DMS79 (cell line): ENCODE data around the gene TPCN1.
"Not testable (repeated sequence)": the region's sequence is repeated elsewhere in the genome, so short reads cannot be mapped to it uniquely, and the experiment has no call there.

Experiments
- DNase-seq: peaks from one replicate; lab custom pipeline; 2025; lab: John Stamatoyannopoulos, UW

Gene TPCN1

GRCh38 chr12:113196990-113197389, 24.3 kb upstream of the TPCN1 start:
- DNase-seq, result no peak

GRCh38 chr12:113197518-113198077, 23.7 kb upstream of the TPCN1 start:
- DNase-seq, result no peak

GRCh38 chr12:113198296-113198695, 23.0 kb upstream of the TPCN1 start:
- DNase-seq, result no peak

GRCh38 chr12:113200021-113200797, 21.1 kb upstream of the TPCN1 start:
- DNase-seq, result no peak

- no peak for DNase-seq
Measured at GRCh38 chr12:113201187-113202177, 19.8 kb upstream of the TPCN1 start.

- DNase-seq, result no peak
Measured at GRCh38 chr12:113202300-113203075, 18.8 kb upstream of the TPCN1 start.

- no peak for DNase-seq
Measured at GRCh38 chr12:113203852-113204760, 17.2 kb upstream of the TPCN1 start.

GRCh38 chr12:113204804-113205203, 16.5 kb upstream of the TPCN1 start:
- no peak for DNase-seq

GRCh38 chr12:113206802-113207201, 14.5 kb upstream of the TPCN1 start:
- DNase-seq, result not testable (repeated sequence)

GRCh38 chr12:113207613-113208040, 13.6 kb upstream of the TPCN1 start:
- no peak for DNase-seq

- DNase-seq, result no peak
Measured at GRCh38 chr12:113208041-113208934, 13.0 kb upstream of the TPCN1 start.

- no peak for DNase-seq
Measured at GRCh38 chr12:113211160-113211559, 10.1 kb upstream of the TPCN1 start.

- DNase-seq, result no peak
Measured at GRCh38 chr12:113214895-113215400, 6.3 kb upstream of the TPCN1 start.

GRCh38 chr12:113216027-113216426, 5.2 kb upstream of the TPCN1 start:
- DNase-seq, result no peak

GRCh38 chr12:113220593-113221180, 577 bp upstream of the TPCN1 start:
- DNase-seq, result no peak

- DNase-seq, result no peak
Measured at GRCh38 chr12:113221997-113222729, 899 bp downstream of the TPCN1 start.

- peak; percentile 70 for DNase-seq
Measured at GRCh38 chr12:113222730-113223531, 1.7 kb downstream of the TPCN1 start.
